PFSK-1 (cell line): ENCODE data around the gene ADAMTS20.

Source experiments
- FOXP2 ChIP-seq: optimal IDR thresholded peaks from 2 replicates; pipeline ENCODE3; 2011; ENCODE audit warnings: borderline replicate concordance, control low read depth, inconsistent platforms; ENCODE audit not compliant: insufficient read depth; ENCODE audit errors: extremely low read length, extremely low read depth
- POLR2AphosphoS5 ChIP-seq: IDR thresholded peaks from 2 replicates; pipeline ENCODE4 v1.6.1; 2012; ENCODE audit warnings: low read depth, mild to moderate bottlenecking, control low read depth, low read length, moderate library complexity
- REST ChIP-seq, 2 experiments: IDR thresholded peaks; 2 replicates each; pipeline versions ENCODE4 v1.6.1 to v1.8.0; 2011 to 2012; ENCODE audit warnings: low read depth in 2 of 2, low read length in 2 of 2, control low read depth in 1 of 2, inconsistent platforms in 1 of 2, mild to moderate bottlenecking in 1 of 2, moderate library complexity in 1 of 2; ENCODE audit not compliant: insufficient read depth in 1 of 2
- SIN3A ChIP-seq: IDR thresholded peaks from 2 replicates; pipeline ENCODE4 v1.6.1; 2012; ENCODE audit warnings: mild to moderate bottlenecking, low read length, moderate library complexity, borderline replicate concordance; ENCODE audit not compliant: insufficient read depth
- TAF1 ChIP-seq: IDR thresholded peaks from 2 replicates; pipeline ENCODE4 v1.6.1; 2012; ENCODE audit warnings: low read length, control low read depth, borderline replicate concordance; ENCODE audit not compliant: insufficient read depth

Gene ADAMTS20

GRCh38 chr12:43571885-43572284 lies 19.9 kb upstream of the ADAMTS20 start:
- TF ChIP-seq POLR2AphosphoS5 = no peak

- no peak for TF ChIP-seq SIN3A
- no peak for TF ChIP-seq TAF1
- TF ChIP-seq FOXP2 = no peak
- TF ChIP-seq POLR2AphosphoS5 = no peak
- no peak for TF ChIP-seq REST (IDR thresholded peaks at IDR 0.05; ENCODE audit: insufficient read depth in 1 of 2, low read depth in 2 of 2, low read length in 2 of 2)
Measured at GRCh38 chr12:43556057-43556456, 4.1 kb upstream of the ADAMTS20 start.

DNA sequence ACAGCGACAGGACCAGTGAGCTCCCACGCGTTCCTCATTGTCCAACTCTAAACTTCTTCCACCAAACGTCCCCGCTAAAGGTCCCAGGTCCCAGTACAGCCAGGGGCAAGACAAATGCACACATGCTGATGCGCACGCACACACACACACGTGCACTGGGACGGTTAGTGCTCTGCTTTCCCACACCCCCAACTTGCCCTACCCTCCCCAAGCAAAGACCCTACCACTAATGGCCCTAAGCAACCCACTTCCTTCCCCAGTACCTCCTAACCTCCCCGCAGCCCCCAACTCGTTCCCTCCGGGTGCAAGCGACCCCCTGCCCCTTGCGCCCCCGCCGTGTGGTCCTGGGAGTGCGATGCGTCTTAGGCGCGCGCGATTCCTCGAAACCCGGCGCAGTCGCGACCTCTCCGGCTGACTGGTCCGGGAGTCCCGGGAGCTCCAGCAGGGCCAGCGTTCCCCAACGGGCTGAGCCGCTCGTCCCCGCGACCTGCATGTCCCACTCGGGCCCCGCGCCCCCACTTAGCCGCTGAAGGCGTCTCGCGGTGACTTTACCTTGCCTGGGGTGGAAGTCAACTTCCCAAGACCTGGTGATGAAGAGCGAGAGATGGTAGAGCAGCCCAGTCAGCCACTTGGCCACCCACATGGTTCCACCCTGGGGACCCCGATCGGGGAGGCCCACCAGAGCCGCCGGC lies 578 bp downstream of the ADAMTS20 start:
- no peak for TF ChIP-seq SIN3A
- no peak for TF ChIP-seq REST (IDR thresholded peaks at IDR 0.05; ENCODE audit: insufficient read depth in 1 of 2, low read depth in 2 of 2, low read length in 2 of 2)
- no peak for TF ChIP-seq TAF1
- TF ChIP-seq FOXP2 = no peak
- no peak for TF ChIP-seq POLR2AphosphoS5

DNA sequence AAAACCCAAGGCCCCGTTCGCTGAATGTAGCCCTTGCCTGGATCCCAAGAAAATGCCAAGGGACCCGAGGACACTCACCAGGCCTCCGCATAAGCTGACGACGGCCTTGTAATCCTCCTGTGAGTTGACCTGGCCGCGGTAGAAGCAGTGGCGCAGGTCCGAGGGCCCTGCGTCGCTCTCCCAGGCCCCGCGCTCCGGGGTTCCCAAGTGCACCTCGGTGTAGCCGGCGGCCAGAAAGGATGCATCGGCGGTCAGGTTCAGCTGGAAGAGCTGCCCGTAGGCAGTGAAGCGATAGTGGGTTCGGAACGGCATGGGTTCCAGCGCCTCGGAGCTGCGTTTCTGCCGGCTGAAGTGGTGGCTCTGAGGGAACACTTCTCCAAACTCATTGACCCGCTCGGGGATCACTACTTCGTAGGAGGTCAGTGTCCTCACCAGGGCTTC lies 1.2 kb downstream of the ADAMTS20 start:
- TF ChIP-seq FOXP2 = no peak
- TF ChIP-seq SIN3A = no peak
- no peak for TF ChIP-seq POLR2AphosphoS5
- TF ChIP-seq REST (IDR thresholded peaks at IDR 0.05; ENCODE audit: insufficient read depth in 1 of 2, low read depth in 2 of 2, low read length in 2 of 2) = no peak
- no peak for TF ChIP-seq TAF1

DNA sequence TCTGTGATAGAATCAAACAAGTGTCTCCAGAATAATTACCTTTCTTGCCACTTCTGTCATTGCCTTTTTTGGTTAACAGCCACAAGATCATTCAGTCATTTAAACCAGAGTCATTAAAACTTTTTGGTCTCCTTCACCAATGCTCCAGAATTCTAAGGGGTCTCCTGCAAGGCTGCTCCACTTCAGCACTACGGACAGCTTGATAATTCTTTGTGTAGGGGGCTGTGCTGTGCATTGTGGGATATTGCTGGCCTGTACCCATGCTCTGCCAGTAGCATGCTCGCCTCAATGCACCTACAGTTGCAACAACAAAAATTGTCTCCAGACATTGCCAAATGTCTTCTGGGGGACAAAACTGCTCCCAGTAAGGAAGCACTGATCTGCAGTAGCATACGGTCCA lies 7.3 kb downstream of the ADAMTS20 start:
- TF ChIP-seq REST (IDR thresholded peaks at IDR 0.05; ENCODE audit: insufficient read depth in 1 of 2, low read depth in 2 of 2, low read length in 2 of 2) (peak; percentile 42 to 82; a peak in 3 of 4 replicates), FOXP2 (no peak)
